Measurements from ENCODE around the gene SCARB1.

DNA sequence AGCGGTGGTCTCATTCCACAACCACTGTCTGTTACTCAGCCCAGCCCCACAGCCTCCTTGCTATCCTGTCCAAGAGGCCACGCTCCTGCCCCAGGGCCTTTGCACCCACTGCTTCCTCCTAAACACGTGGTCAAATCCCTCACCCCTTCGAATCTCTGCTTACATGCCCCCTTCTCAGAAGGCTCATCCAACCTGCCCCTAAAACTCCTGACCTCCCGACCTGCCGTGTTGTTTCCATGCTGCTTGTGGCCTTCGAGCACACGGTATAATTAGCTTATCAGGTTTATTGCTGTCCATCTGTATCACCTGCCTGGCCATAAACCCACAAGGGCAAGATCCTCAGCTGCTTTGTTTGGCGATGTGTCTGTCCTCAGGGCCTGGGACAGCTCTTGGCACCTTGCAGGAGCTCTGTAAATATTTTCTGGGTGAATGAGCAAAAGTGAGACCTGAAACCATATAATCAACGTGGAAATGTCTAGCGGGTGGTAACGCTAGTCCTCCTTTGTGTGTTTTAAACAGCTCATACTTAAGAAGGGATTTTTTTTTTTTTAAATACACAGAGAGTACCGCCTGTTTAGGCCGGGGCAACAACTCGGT is 36.0 kb downstream of the SCARB1 start:
- TF ChIP-seq ISL1 (CRISPR knock-in tag; IDR thresholded peaks at IDR 0.05), result no peak
- TF ChIP-seq, protein P1, sequence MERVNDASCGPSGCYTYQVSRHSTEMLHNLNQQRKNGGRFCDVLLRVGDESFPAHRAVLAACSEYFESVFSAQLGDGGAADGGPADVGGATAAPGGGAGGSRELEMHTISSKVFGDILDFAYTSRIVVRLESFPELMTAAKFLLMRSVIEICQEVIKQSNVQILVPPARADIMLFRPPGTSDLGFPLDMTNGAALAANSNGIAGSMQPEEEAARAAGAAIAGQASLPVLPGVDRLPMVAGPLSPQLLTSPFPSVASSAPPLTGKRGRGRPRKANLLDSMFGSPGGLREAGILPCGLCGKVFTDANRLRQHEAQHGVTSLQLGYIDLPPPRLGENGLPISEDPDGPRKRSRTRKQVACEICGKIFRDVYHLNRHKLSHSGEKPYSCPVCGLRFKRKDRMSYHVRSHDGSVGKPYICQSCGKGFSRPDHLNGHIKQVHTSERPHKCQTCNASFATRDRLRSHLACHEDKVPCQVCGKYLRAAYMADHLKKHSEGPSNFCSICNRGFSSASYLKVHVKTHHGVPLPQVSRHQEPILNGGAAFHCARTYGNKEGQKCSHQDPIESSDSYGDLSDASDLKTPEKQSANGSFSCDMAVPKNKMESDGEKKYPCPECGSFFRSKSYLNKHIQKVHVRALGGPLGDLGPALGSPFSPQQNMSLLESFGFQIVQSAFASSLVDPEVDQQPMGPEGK (CRISPR knock-in tag; IDR thresholded peaks at IDR 0.05; ENCODE audit: borderline replicate concordance), result no peak
- no peak for TF ChIP-seq ARNTL (CRISPR knock-in tag; IDR thresholded peaks at IDR 0.05; ENCODE audit: borderline replicate concordance, low read depth)
- TF ChIP-seq ZFP30 (CRISPR knock-in tag; IDR thresholded peaks at IDR 0.05), result no peak
- no peak for TF ChIP-seq ZNF70 (CRISPR knock-in tag; IDR thresholded peaks at IDR 0.05)
- no peak for TF ChIP-seq TOX (CRISPR knock-in tag; IDR thresholded peaks at IDR 0.05; ENCODE audit: borderline replicate concordance)
- no peak for TF ChIP-seq GLIS3 (CRISPR knock-in tag; IDR thresholded peaks at IDR 0.05)
- TF ChIP-seq, protein P2, sequence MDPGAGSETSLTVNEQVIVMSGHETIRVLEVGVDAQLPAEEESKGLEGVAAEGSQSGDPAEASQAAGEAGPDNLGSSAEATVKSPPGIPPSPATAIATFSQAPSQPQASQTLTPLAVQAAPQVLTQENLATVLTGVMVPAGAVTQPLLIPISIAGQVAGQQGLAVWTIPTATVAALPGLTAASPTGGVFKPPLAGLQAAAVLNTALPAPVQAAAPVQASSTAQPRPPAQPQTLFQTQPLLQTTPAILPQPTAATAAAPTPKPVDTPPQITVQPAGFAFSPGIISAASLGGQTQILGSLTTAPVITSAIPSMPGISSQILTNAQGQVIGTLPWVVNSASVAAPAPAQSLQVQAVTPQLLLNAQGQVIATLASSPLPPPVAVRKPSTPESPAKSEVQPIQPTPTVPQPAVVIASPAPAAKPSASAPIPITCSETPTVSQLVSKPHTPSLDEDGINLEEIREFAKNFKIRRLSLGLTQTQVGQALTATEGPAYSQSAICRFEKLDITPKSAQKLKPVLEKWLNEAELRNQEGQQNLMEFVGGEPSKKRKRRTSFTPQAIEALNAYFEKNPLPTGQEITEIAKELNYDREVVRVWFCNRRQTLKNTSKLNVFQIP (CRISPR knock-in tag; IDR thresholded peaks at IDR 0.05; ENCODE audit: borderline replicate concordance, low read depth), result no peak
- TF ChIP-seq RARB (CRISPR knock-in tag; IDR thresholded peaks at IDR 0.05), result no peak
- TF ChIP-seq ZFP3 (CRISPR knock-in tag; IDR thresholded peaks at IDR 0.05), result no peak
- no peak for TF ChIP-seq OSR1 (CRISPR knock-in tag; IDR thresholded peaks at IDR 0.05)
- TF ChIP-seq, protein P3, sequence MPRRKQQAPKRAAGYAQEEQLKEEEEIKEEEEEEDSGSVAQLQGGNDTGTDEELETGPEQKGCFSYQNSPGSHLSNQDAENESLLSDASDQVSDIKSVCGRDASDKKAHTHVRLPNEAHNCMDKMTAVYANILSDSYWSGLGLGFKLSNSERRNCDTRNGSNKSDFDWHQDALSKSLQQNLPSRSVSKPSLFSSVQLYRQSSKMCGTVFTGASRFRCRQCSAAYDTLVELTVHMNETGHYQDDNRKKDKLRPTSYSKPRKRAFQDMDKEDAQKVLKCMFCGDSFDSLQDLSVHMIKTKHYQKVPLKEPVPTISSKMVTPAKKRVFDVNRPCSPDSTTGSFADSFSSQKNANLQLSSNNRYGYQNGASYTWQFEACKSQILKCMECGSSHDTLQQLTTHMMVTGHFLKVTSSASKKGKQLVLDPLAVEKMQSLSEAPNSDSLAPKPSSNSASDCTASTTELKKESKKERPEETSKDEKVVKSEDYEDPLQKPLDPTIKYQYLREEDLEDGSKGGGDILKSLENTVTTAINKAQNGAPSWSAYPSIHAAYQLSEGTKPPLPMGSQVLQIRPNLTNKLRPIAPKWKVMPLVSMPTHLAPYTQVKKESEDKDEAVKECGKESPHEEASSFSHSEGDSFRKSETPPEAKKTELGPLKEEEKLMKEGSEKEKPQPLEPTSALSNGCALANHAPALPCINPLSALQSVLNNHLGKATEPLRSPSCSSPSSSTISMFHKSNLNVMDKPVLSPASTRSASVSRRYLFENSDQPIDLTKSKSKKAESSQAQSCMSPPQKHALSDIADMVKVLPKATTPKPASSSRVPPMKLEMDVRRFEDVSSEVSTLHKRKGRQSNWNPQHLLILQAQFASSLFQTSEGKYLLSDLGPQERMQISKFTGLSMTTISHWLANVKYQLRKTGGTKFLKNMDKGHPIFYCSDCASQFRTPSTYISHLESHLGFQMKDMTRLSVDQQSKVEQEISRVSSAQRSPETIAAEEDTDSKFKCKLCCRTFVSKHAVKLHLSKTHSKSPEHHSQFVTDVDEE (CRISPR knock-in tag; IDR thresholded peaks at IDR 0.05), result no peak
- TF ChIP-seq CSDC2 (CRISPR knock-in tag; IDR thresholded peaks at IDR 0.05), result no peak
- TF ChIP-seq, protein P4, sequence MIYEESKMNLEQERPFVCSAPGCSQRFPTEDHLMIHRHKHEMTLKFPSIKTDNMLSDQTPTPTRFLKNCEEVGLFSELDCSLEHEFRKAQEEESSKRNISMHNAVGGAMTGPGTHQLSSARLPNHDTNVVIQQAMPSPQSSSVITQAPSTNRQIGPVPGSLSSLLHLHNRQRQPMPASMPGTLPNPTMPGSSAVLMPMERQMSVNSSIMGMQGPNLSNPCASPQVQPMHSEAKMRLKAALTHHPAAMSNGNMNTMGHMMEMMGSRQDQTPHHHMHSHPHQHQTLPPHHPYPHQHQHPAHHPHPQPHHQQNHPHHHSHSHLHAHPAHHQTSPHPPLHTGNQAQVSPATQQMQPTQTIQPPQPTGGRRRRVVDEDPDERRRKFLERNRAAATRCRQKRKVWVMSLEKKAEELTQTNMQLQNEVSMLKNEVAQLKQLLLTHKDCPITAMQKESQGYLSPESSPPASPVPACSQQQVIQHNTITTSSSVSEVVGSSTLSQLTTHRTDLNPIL (CRISPR knock-in tag; IDR thresholded peaks at IDR 0.05; ENCODE audit: low read depth), result no peak
